Endothelial cell of umbilical vein (primary cell): Measurements from ENCODE around the gene B9D1.

Source experiments
- EZH2 ChIP-seq: IDR thresholded peaks from 2 replicates; pipeline ENCODE4 v1.6.1; 2012; ENCODE audit warnings: borderline replicate concordance, low read depth, mild to moderate bottlenecking, moderate library complexity, low read length, inconsistent platforms; ENCODE audit not compliant: severe bottlenecking
- GATA2 ChIP-seq: IDR thresholded peaks from 2 replicates; pipeline ENCODE4 v1.7.0; 2011; ENCODE audit warnings: low read depth, mild to moderate bottlenecking, moderate library complexity, mixed read lengths, low read length; ENCODE audit not compliant: insufficient read length, insufficient read depth
- MYC ChIP-seq: IDR thresholded peaks from one replicate; pipeline ENCODE4 v1.6.1; 2011; ENCODE audit warnings: mild to moderate bottlenecking, low read depth, low read length
- POLR2A ChIP-seq: IDR thresholded peaks from 2 replicates; pipeline ENCODE4 v1.6.1; 2012; ENCODE audit warnings: low read depth, mild to moderate bottlenecking, control low read depth, low read length
- POLR2AphosphoS5 ChIP-seq: IDR thresholded peaks from 2 replicates; pipeline ENCODE4 v1.6.1; 2012; ENCODE audit warnings: low read depth, mild to moderate bottlenecking, control low read depth, low read length, moderate library complexity; ENCODE audit not compliant: insufficient read depth
- TF ChIP-seq, protein P1 (sequence below), 2 donors: IDR thresholded peaks; 1 replicate in 1 of 2; 2 replicates in 1 of 2; pipeline ENCODE4 v1.5.1; 2011; ENCODE audit warnings: low read length in 2 of 2, mild to moderate bottlenecking in 2 of 2, moderate library complexity in 2 of 2, control low read depth in 1 of 2, inconsistent platforms in 1 of 2, low read depth in 1 of 2; ENCODE audit not compliant: insufficient read depth in 1 of 2; ENCODE audit errors: extremely low read depth in 1 of 2

GRCh38 chr17:19381741-19382444 is 19.4 kb upstream of the B9D1 start:
- TF ChIP-seq, protein P1, sequence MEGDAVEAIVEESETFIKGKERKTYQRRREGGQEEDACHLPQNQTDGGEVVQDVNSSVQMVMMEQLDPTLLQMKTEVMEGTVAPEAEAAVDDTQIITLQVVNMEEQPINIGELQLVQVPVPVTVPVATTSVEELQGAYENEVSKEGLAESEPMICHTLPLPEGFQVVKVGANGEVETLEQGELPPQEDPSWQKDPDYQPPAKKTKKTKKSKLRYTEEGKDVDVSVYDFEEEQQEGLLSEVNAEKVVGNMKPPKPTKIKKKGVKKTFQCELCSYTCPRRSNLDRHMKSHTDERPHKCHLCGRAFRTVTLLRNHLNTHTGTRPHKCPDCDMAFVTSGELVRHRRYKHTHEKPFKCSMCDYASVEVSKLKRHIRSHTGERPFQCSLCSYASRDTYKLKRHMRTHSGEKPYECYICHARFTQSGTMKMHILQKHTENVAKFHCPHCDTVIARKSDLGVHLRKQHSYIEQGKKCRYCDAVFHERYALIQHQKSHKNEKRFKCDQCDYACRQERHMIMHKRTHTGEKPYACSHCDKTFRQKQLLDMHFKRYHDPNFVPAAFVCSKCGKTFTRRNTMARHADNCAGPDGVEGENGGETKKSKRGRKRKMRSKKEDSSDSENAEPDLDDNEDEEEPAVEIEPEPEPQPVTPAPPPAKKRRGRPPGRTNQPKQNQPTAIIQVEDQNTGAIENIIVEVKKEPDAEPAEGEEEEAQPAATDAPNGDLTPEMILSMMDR (IDR thresholded peaks at IDR 0.05; ENCODE audit: extremely low read depth in 1 of 2, insufficient read depth in 1 of 2, low read depth in 1 of 2, low read length in 2 of 2), result no peak
- TF ChIP-seq MYC, result no peak
- TF ChIP-seq POLR2A, result no peak
- TF ChIP-seq POLR2AphosphoS5, result no peak
- no peak for TF ChIP-seq GATA2
- no peak for TF ChIP-seq EZH2
